ENCODE data around the gene FOXD1.

GRCh38 chr5:73422164-73422563 is 26.4 kb downstream of the FOXD1 start:
- TF ChIP-seq EP300 (IDR thresholded peaks at IDR 0.05) (no peak), CTCF (IDR thresholded peaks at IDR 0.05) (no peak), POLR2A (IDR thresholded peaks at IDR 0.05) (no peak)
